Measurements from ENCODE around the gene LMF1. TPM values are rescaled to one million over a fixed set of nuclear protein-coding genes. Genes with fewer than 3 reads are reported as not detected.
A peak's percentile ranks its signal among the peaks of the same experiment; 100 is the strongest.

LMF1 gene
- total and polyA plus RNA-seq, 9 of the 15 experiments (the other 6 are each of a cell fraction or from before 2014, with no cell fraction given) = 0.11 to 1.6 (median 0.55) TPM; not detected in 1

DNA sequence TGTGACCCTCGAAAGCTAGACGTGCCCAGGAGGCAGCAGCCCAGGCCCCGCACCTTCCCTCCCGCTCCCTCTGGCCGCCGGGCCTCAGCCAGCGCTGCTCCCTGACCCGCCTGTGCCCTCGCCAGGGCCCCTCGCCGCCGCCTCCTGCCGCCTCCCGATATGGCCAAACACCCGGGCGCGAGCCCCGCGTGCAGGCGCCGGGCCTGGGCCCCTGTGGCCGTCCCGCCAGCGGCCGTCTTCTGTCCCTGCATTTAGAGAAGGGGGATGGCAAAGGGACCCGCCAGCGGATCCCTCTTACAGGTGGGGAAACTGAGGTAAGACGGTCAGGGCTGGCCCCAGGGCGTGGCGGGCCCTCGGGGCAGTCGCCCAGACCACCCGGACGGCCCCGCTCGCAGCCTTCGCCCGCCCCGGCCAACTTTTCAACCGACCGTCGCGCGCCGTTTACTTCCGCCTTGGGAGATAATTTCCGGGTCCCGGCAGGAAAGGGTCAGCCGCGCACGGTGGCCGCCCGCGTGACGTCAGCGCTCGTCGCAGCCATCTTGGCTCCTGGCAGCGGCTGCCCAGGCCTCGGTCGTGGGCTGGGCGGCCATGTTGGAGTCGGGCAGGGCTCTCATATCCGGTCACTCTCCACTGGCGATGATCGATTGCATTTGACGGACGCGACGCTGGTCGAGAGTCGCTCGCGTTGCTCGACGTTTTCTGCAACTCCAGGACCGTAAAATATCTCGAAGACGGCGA is 163.3 kb downstream of the LMF1 start (continued):
- TF ChIP-seq ZNF239 (CRISPR knock-in tag; IDR thresholded peaks at IDR 0.05) (no peak), ETS2 (tag; IDR thresholded peaks at IDR 0.05; ENCODE audit: borderline replicate concordance, poor library complexity, severe bottlenecking) (no peak), MCM3 (IDR thresholded peaks at IDR 0.05) (no peak), HDAC3 (IDR thresholded peaks at IDR 0.05; ENCODE audit: borderline replicate concordance, partially characterized antibody) (no peak), ESRRB (CRISPR knock-in tag; IDR thresholded peaks at IDR 0.05; ENCODE audit: borderline replicate concordance) (no peak), MYNN (IDR thresholded peaks at IDR 0.05) (no peak), MYNN (CRISPR knock-in tag; IDR thresholded peaks at IDR 0.05) (no peak), NR4A1 (CRISPR knock-in tag; IDR thresholded peaks at IDR 0.05) (no peak), NR4A1 (tag; IDR thresholded peaks at IDR 0.05) (peak; percentile 64; the same call in 1 of the 2 replicates), SRF (CRISPR knock-in tag; IDR thresholded peaks at IDR 0.05) (peak in 1 of 2 experiments; percentile 18; a peak in 2 of 4 replicates), TEAD1 (CRISPR knock-in tag; IDR thresholded peaks at IDR 0.05) (no peak), ZKSCAN1 (IDR thresholded peaks at IDR 0.05; ENCODE audit: low read depth, low read length) (no peak), ARID2 (IDR thresholded peaks at IDR 0.05) (no peak), MXI1 (IDR thresholded peaks at IDR 0.05; ENCODE audit: low read depth, low read length) (no peak; the same call in 1 of the 2 replicates), CEBPG (CRISPR knock-in tag; IDR thresholded peaks at IDR 0.05) (no peak; the same call in 1 of the 2 replicates), CEBPG (tag; conservative IDR thresholded peaks at IDR 0.05 in 1 of 2, IDR thresholded peaks at IDR 0.05 in 1 of 2) (no peak), TBP (optimal IDR thresholded peaks at IDR 0.05; ENCODE audit: low read depth, low read length) (peak; percentile 69)
- TF ChIP-seq, protein P1, sequence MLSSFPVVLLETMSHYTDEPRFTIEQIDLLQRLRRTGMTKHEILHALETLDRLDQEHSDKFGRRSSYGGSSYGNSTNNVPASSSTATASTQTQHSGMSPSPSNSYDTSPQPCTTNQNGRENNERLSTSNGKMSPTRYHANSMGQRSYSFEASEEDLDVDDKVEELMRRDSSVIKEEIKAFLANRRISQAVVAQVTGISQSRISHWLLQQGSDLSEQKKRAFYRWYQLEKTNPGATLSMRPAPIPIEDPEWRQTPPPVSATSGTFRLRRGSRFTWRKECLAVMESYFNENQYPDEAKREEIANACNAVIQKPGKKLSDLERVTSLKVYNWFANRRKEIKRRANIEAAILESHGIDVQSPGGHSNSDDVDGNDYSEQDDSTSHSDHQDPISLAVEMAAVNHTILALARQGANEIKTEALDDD (IDR thresholded peaks at IDR 0.05) = no peak
- TF ChIP-seq, protein P2, sequence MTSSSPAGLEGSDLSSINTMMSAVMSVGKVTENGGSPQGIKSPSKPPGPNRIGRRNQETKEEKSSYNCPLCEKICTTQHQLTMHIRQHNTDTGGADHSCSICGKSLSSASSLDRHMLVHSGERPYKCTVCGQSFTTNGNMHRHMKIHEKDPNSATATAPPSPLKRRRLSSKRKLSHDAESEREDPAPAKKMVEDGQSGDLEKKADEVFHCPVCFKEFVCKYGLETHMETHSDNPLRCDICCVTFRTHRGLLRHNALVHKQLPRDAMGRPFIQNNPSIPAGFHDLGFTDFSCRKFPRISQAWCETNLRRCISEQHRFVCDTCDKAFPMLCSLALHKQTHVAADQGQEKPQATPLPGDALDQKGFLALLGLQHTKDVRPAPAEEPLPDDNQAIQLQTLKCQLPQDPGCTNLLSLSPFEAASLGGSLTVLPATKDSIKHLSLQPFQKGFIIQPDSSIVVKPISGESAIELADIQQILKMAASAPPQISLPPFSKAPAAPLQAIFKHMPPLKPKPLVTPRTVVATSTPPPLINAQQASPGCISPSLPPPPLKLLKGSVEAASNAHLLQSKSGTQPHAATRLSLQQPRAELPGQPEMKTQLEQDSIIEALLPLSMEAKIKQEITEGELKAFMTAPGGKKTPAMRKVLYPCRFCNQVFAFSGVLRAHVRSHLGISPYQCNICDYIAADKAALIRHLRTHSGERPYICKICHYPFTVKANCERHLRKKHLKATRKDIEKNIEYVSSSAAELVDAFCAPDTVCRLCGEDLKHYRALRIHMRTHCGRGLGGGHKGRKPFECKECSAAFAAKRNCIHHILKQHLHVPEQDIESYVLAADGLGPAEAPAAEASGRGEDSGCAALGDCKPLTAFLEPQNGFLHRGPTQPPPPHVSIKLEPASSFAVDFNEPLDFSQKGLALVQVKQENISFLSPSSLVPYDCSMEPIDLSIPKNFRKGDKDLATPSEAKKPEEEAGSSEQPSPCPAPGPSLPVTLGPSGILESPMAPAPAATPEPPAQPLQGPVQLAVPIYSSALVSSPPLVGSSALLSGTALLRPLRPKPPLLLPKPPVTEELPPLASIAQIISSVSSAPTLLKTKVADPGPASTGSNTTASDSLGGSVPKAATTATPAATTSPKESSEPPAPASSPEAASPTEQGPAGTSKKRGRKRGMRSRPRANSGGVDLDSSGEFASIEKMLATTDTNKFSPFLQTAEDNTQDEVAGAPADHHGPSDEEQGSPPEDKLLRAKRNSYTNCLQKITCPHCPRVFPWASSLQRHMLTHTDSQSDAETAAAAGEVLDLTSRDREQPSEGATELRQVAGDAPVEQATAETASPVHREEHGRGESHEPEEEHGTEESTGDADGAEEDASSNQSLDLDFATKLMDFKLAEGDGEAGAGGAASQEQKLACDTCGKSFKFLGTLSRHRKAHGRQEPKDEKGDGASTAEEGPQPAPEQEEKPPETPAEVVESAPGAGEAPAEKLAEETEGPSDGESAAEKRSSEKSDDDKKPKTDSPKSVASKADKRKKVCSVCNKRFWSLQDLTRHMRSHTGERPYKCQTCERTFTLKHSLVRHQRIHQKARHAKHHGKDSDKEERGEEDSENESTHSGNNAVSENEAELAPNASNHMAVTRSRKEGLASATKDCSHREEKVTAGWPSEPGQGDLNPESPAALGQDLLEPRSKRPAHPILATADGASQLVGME (CRISPR knock-in tag; IDR thresholded peaks at IDR 0.05) = no peak; the same call in 1 of the 2 replicates
- TF ChIP-seq, protein P3, sequence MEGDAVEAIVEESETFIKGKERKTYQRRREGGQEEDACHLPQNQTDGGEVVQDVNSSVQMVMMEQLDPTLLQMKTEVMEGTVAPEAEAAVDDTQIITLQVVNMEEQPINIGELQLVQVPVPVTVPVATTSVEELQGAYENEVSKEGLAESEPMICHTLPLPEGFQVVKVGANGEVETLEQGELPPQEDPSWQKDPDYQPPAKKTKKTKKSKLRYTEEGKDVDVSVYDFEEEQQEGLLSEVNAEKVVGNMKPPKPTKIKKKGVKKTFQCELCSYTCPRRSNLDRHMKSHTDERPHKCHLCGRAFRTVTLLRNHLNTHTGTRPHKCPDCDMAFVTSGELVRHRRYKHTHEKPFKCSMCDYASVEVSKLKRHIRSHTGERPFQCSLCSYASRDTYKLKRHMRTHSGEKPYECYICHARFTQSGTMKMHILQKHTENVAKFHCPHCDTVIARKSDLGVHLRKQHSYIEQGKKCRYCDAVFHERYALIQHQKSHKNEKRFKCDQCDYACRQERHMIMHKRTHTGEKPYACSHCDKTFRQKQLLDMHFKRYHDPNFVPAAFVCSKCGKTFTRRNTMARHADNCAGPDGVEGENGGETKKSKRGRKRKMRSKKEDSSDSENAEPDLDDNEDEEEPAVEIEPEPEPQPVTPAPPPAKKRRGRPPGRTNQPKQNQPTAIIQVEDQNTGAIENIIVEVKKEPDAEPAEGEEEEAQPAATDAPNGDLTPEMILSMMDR (IDR thresholded peaks at IDR 0.05 in 2 of 3, conservative IDR thresholded peaks at IDR 0.05 in 1 of 3; ENCODE audit: insufficient read depth in 2 of 3, low read depth in 1 of 3, low read length in 3 of 3) = no peak

Measured in K562 (cell line).